Choroid plexus epithelial cell (primary cell): Measurements from ENCODE around the gene IFTAP.

Experiments
- DNase-seq: peaks from one replicate; pipeline ENCODE4 v3.0.0-alpha.2; 2010; ENCODE audit warnings: low read depth
- H3K4me3 ChIP-seq: 2 replicates; pipeline ENCODE4 v1.5.1; 2011; ENCODE audit warnings: low read depth, mild to moderate bottlenecking, control low read depth, low read length, moderate library complexity
- TF ChIP-seq, protein P1 (sequence below): conservative IDR thresholded peaks from 2 replicates; pipeline ENCODE4 v1.5.1; 2011; ENCODE audit warnings: low read depth, mild to moderate bottlenecking, control low read depth, inconsistent platforms, low read length, moderate library complexity

IFTAP gene

DNA sequence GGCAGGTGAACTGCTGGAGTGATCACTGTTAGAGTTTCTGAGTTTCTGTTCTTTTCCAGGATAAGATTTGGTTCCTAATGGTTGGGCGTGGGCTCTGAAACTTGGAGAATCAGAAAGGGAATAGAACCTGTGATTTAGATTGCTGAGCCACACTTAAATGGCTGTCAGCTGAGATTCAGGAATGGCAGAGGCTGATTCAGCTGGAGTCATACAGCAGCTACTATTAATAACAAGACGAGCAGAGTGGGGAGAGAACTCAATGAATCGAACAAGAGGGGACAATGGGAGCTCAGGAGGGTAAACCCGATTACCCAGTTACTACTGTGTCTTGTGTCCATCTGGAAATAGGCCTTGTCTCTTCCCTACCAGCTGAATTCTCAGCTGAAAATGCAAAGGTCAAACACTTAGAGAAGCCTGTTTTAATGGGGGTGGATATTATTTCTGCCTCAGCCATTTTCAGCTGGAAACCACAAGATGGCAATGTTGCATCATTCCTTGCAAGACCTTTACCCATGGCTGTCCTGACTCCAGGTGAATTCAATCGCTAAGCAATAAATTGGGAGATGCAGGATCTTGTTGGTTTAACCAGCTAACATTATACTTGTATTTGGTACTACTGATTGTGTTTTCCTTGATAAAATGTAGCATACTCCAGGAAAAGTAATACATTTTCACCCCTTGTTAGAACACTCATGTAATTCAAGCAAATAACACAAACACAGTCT is 108.2 kb downstream of the IFTAP start:
- TF ChIP-seq, protein P1, sequence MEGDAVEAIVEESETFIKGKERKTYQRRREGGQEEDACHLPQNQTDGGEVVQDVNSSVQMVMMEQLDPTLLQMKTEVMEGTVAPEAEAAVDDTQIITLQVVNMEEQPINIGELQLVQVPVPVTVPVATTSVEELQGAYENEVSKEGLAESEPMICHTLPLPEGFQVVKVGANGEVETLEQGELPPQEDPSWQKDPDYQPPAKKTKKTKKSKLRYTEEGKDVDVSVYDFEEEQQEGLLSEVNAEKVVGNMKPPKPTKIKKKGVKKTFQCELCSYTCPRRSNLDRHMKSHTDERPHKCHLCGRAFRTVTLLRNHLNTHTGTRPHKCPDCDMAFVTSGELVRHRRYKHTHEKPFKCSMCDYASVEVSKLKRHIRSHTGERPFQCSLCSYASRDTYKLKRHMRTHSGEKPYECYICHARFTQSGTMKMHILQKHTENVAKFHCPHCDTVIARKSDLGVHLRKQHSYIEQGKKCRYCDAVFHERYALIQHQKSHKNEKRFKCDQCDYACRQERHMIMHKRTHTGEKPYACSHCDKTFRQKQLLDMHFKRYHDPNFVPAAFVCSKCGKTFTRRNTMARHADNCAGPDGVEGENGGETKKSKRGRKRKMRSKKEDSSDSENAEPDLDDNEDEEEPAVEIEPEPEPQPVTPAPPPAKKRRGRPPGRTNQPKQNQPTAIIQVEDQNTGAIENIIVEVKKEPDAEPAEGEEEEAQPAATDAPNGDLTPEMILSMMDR: peak; percentile 88
- H3K4me3 ChIP-seq: no peak overlapping the region
- peak; percentile 84 for DNase-seq

DNA sequence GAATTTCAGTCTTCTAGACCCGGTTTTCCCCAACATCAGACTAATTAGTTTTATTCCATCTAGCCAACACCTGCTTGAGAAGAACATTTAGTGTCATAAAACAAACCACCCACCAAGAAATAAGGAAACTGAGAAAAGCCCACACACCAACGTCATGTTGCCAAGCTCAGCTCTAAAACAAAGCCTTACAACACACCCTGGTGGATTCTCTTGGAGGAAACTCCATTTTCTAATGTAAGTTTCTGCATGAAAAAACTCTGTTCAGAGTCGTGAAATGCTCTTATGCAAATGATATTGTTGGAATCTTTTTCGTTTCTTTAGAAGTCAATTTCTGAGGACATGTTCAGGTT is 108.7 kb downstream of the IFTAP start:
- peak; percentile 1 for DNase-seq
- H3K4me3 ChIP-seq: no peak overlapping the region
- TF ChIP-seq, protein P1: no peak
